HL-60 (cell line): ENCODE data around the gene DNAJC2.
"Not testable (repeated sequence)": the region's sequence is repeated elsewhere in the genome, so short reads cannot be mapped to it uniquely, and the experiment has no call there.

Source experiments
- GABPA ChIP-seq: IDR thresholded peaks from 2 replicates; pipeline ENCODE4 v1.6.1; 2012; ENCODE audit warnings: low read depth
- POLR2AphosphoS5 ChIP-seq: IDR thresholded peaks from 2 replicates; pipeline ENCODE4 v1.6.1; 2012; ENCODE audit warnings: low read depth
- SPI1 ChIP-seq: IDR thresholded peaks from 2 replicates; pipeline ENCODE4 v1.6.1; 2012; ENCODE audit warnings: low read depth, mild to moderate bottlenecking, borderline replicate concordance
- TF ChIP-seq, protein P1 (sequence below): IDR thresholded peaks from one replicate; pipeline ENCODE4 v1.5.1; 2011; ENCODE audit warnings: low read length, control low read depth, inconsistent platforms; ENCODE audit not compliant: insufficient read depth

DNA sequence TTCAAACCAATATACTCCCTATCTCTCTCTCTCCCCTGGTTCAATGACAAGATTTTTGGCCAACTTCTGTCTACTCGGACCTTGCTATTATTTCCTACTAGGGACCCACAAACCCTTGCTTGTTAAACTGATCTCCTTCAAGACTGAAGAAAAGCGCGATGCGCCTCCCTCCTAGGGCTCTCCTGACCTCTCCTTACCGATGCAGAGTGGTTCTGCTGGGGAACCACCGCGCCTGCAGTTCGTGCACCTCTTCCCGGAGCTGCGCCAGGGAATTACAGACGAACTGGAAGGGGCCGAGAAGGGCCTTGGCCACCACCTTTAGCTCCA, 65.0 kb downstream of the DNAJC2 start:
- TF ChIP-seq GABPA, POLR2AphosphoS5, SPI1: not testable (repeated sequence)
- TF ChIP-seq, protein P1, sequence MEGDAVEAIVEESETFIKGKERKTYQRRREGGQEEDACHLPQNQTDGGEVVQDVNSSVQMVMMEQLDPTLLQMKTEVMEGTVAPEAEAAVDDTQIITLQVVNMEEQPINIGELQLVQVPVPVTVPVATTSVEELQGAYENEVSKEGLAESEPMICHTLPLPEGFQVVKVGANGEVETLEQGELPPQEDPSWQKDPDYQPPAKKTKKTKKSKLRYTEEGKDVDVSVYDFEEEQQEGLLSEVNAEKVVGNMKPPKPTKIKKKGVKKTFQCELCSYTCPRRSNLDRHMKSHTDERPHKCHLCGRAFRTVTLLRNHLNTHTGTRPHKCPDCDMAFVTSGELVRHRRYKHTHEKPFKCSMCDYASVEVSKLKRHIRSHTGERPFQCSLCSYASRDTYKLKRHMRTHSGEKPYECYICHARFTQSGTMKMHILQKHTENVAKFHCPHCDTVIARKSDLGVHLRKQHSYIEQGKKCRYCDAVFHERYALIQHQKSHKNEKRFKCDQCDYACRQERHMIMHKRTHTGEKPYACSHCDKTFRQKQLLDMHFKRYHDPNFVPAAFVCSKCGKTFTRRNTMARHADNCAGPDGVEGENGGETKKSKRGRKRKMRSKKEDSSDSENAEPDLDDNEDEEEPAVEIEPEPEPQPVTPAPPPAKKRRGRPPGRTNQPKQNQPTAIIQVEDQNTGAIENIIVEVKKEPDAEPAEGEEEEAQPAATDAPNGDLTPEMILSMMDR = not testable (repeated sequence)
